Small intestine (tissue), 7 donors: Measurements from ENCODE around the gene PADI2. TPM values are rescaled to one million over a fixed set of nuclear protein-coding genes. Genes with fewer than 3 reads are reported as not detected.

Experiments used
- DNase-seq, 2 donors: peaks; one replicate each; pipeline versions ENCODE4 v3.0.0 to v3.0.0-alpha.2; 2013
- FAIRE-seq: peaks from 2 replicates; lab custom pipeline; 2012; peaks lifted over from hg19 to GRCh38; lab: Jason Lieb, UNC
- H3K27ac ChIP-seq, 3 donors: one replicate each; pipeline ENCODE4 v1.5.1; 2013; ENCODE audit warnings: low read length in 2 of 3, mild to moderate bottlenecking in 2 of 3, control low read depth in 1 of 3, inconsistent platforms in 1 of 3, low read depth in 1 of 3, moderate library complexity in 1 of 3
- H3K27me3 ChIP-seq, 3 donors: one replicate each; pipeline ENCODE4 v1.6.1; 2013; ENCODE audit warnings: low read length in 3 of 3, inconsistent platforms in 1 of 3; ENCODE audit not compliant: control insufficient read depth in 3 of 3, insufficient read depth in 3 of 3
- H3K36me3 ChIP-seq, 3 donors: one replicate each; pipeline ENCODE4 v1.6.1; 2013; ENCODE audit warnings: low read length in 3 of 3, inconsistent platforms in 1 of 3, low read depth in 1 of 3, mild to moderate bottlenecking in 1 of 3, moderate library complexity in 1 of 3; ENCODE audit not compliant: control insufficient read depth in 3 of 3, insufficient read depth in 2 of 3
- H3K4me1 ChIP-seq, 3 donors: one replicate each; pipeline ENCODE4 v1.6.1; 2013; ENCODE audit warnings: low read length in 2 of 3, inconsistent platforms in 1 of 3, low read depth in 1 of 3, mild to moderate bottlenecking in 1 of 3, moderate library complexity in 1 of 3; ENCODE audit not compliant: control insufficient read depth in 3 of 3, insufficient read depth in 2 of 3
- H3K4me3 ChIP-seq, 3 donors: one replicate each; pipeline ENCODE4 v1.5.1; 2013; ENCODE audit warnings: low read length in 3 of 3, control low read depth in 1 of 3, inconsistent platforms in 1 of 3, low read depth in 1 of 3, mild to moderate bottlenecking in 1 of 3, moderate library complexity in 1 of 3
- H3K9me3 ChIP-seq, 2 donors: one replicate each; pipeline ENCODE4 v1.6.1; 2013; ENCODE audit warnings: low read depth in 1 of 2, low read length in 1 of 2; ENCODE audit not compliant: control insufficient read depth in 2 of 2, insufficient read depth in 1 of 2
- WGBS, 3 donors: extraction: QIAGEN DNeasy Blood & Tissue Kit; methylation state at CpG; one replicate each; pipeline ENCODE4 v1.1.7; 2013; 5-methylcytosine and 5-hydroxymethylcytosine counted together
- polyA plus RNA-seq, 4 donors: library from polyadenylated mRNA; stranded (reverse) in 3 of 4; unstranded in 1 of 4; fragments of 200-250 nt in 3 of 4; fragments of 120-200 nt in 1 of 4; gene quantifications; one replicate each; pipeline versions ENCODE4 v1.2.1 to v1.2.3, GENCODE V29; 2013
- donor health status: healthy with polysubstance abuse.
- donor health status: control.
- donor health status: control.
- donor health status: Bipolar disorder and iron deficiency.
- donor health status: healthy.

Gene PADI2
- polyA plus RNA-seq, 4 donors, result 0.28 to 95.2 (median 0.54) TPM; not detected in 1

GRCh38 chr1:17031436-17031835 is 87.8 kb downstream of the PADI2 start:
- WGBS, 3 donors, result 92 to 94% (median 92%) methylated on average over 4 of the region's 4 CpGs
- H3K4me1 ChIP-seq, result no peaks in the 10 kb centered on the region
- no peaks in the 10 kb centered on the region for H3K9me3 ChIP-seq
- no peak overlapping the region for H3K4me3 ChIP-seq
- DNase-seq (no peak), FAIRE-seq (no peak)
- no peaks in the 10 kb centered on the region for H3K27me3 ChIP-seq
- no peak overlapping the region for H3K27ac ChIP-seq
- peaks cover 14 to 53% (median 22%) of the 10 kb centered on the region in 3 donors for H3K36me3 ChIP-seq

GRCh38 chr1:17030206-17030605 is 89.0 kb downstream of the PADI2 start:
- Histone ChIP-seq H3K4me1 (no peaks in the 10 kb centered on the region), H3K27ac (no peak overlapping the region), H3K9me3 (no peaks in the 10 kb centered on the region), H3K27me3 (no peaks in the 10 kb centered on the region), H3K36me3 (peaks cover 16 to 61% (median 25%) of the 10 kb centered on the region in 3 donors), H3K4me3 (no peak overlapping the region)
- no peak for DNase-seq
- 82 to 89% (median 88%) methylated on average over 4 of the region's 4 CpGs for WGBS, 3 donors
- FAIRE-seq, result no peak

GRCh38 chr1:17028662-17029188 is 90.5 kb downstream of the PADI2 start:
- Histone ChIP-seq H3K27ac (no peak overlapping the region), H3K36me3 (peaks cover 20 to 65% (median 33%) of the 10 kb centered on the region in 3 donors), H3K4me3 (no peak overlapping the region), H3K4me1 (no peaks in the 10 kb centered on the region), H3K9me3 (no peaks in the 10 kb centered on the region), H3K27me3 (no peaks in the 10 kb centered on the region)
- FAIRE-seq (no peak), DNase-seq (no peak)
- WGBS, 3 donors, result 81 to 82% (median 82%) methylated on average over 5 of the region's 5 CpGs

DNA sequence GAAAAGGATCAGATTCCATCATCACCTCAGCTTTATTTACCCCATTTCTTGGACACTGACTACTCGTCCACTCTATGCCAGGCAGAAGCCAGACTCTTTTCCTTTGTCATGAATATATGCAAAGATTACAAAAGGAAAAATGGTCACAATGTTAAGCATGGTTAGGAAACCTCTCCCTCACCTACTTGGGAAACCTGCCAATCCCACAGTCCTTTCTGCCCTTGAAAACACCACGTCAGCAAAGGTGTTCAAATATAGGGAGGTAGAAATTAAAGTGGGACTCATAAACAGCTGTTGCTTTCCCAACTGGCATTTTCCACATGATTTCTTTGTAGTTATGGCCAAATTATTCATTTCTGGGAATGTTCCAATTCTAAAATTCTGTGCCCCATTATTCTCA is 91.4 kb downstream of the PADI2 start:
- Histone ChIP-seq H3K27me3 (no peaks in the 10 kb centered on the region), H3K9me3 (no peaks in the 10 kb centered on the region), H3K36me3 (peaks cover 22 to 65% (median 39%) of the 10 kb centered on the region in 3 donors), H3K4me3 (no peak overlapping the region), H3K27ac (no peak overlapping the region), H3K4me1 (no peaks in the 10 kb centered on the region)
- no peak for FAIRE-seq
- WGBS, 3 donors, result 68 to 73% (median 70%) methylated on average over 2 of the region's 2 CpGs
- DNase-seq, result no peak

DNA sequence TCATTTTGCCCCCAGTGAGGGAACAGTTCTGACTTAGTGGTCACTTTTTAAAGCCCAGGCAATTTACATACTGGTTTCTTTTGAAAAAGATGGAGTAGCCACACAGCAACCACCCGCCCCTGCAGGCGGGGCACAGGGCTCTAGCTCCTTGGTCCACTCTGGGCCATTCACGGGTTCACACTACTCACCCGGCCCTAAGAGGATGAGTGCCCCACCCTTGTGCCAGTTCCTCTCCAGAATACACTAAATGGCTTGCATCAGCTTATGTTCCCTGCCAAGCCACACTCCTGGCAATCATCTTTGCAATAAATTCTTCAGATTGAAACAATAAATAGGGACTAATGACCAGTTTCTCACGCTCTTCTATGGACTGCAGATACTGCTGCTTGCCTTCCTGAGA is 91.8 kb downstream of the PADI2 start:
- H3K4me3 ChIP-seq, result no peak overlapping the region
- no peaks in the 10 kb centered on the region for H3K4me1 ChIP-seq
- H3K27me3 ChIP-seq, result no peaks in the 10 kb centered on the region
- FAIRE-seq, result no peak
- WGBS, 3 donors, result 70 to 82% (median 71%) methylated on average over 5 of the region's 5 CpGs
- H3K27ac ChIP-seq, result no peak overlapping the region
- H3K36me3 ChIP-seq, result peaks cover 18 to 63% (median 39%) of the 10 kb centered on the region in 3 donors
- no peak for DNase-seq
- no peaks in the 10 kb centered on the region for H3K9me3 ChIP-seq

GRCh38 chr1:17024721-17025120 is 94.5 kb downstream of the PADI2 start:
- Histone ChIP-seq H3K9me3 (no peaks in the 10 kb centered on the region), H3K4me3 (no peak overlapping the region), H3K4me1 (no peaks in the 10 kb centered on the region), H3K27ac (no peak overlapping the region), H3K36me3 (peaks cover 30 to 73% (median 50%) of the 10 kb centered on the region in 3 donors), H3K27me3 (no peaks in the 10 kb centered on the region)
- FAIRE-seq (no peak), DNase-seq (no peak)
- WGBS, 3 donors, result 83 to 88% (median 88%) methylated on average over 1 of the region's 1 CpG

- Histone ChIP-seq H3K27ac (no peak overlapping the region), H3K9me3 (no peaks in the 10 kb centered on the region), H3K4me3 (no peak overlapping the region), H3K4me1 (no peaks in the 10 kb centered on the region), H3K36me3 (peaks cover 30 to 68% (median 56%) of the 10 kb centered on the region in 3 donors), H3K27me3 (no peaks in the 10 kb centered on the region)
- 67 to 94% (median 92%) methylated on average over 3 of the region's 3 CpGs for WGBS, 3 donors
- FAIRE-seq, result no peak
- no peak for DNase-seq
Measured at GRCh38 chr1:17023573-17023972, 95.7 kb downstream of the PADI2 start.

GRCh38 chr1:17023102-17023501 is 96.1 kb downstream of the PADI2 start:
- H3K27ac ChIP-seq, result no peak overlapping the region
- peaks cover 33 to 71% (median 56%) of the 10 kb centered on the region in 3 donors for H3K36me3 ChIP-seq
- H3K27me3 ChIP-seq, result no peaks in the 10 kb centered on the region
- no peak for DNase-seq
- H3K9me3 ChIP-seq, result no peaks in the 10 kb centered on the region
- H3K4me1 ChIP-seq, result no peaks in the 10 kb centered on the region
- no peak overlapping the region for H3K4me3 ChIP-seq
- FAIRE-seq, result no peak
- WGBS, 3 donors, result 64 to 69% (median 65%) methylated on average over 4 of the region's 4 CpGs

GRCh38 chr1:17021896-17022295 is 97.4 kb downstream of the PADI2 start:
- DNase-seq (no peak), FAIRE-seq (no peak)
- no peak overlapping the region for H3K27ac ChIP-seq
- no peaks in the 10 kb centered on the region for H3K4me1 ChIP-seq
- WGBS, 3 donors, result 76 to 77% (median 77%) methylated on average over 10 of the region's 10 CpGs
- H3K9me3 ChIP-seq, result no peaks in the 10 kb centered on the region
- H3K36me3 ChIP-seq, result peaks cover 33 to 72% (median 49%) of the 10 kb centered on the region in 3 donors
- no peak overlapping the region for H3K4me3 ChIP-seq
- H3K27me3 ChIP-seq, result no peaks in the 10 kb centered on the region
